Measurements from ENCODE around the gene SEMA3A.

DNA sequence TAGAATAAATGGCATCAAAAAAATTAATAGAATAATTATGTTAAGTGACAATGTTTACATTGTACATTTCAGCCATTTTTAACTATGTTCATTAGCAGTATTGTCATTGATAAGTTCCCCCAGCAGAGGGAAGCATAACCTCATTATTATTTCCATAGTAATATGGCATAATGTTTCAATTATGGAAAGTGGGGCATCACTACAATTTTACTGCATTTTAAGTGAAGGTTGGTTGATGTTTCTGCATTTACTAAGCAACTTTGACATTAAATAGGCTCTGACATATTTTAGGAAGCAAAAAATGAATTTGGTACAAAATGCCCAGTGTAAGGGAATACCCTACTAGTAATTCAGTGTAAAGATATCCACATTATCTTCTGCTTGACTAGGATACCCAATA, 218.3 kb downstream of the SEMA3A start:
- TF ChIP-seq RARB (CRISPR knock-in tag; IDR thresholded peaks at IDR 0.05) (no peak), ZNF70 (CRISPR knock-in tag; IDR thresholded peaks at IDR 0.05) (no peak)
